Measurements from ENCODE around the gene TRRAP. TPM values are rescaled to one million over a fixed set of nuclear protein-coding genes. Genes with fewer than 3 reads are reported as not detected.
"Not testable (repeated sequence)": the region's sequence is repeated elsewhere in the genome, so short reads cannot be mapped to it uniquely, and the experiment has no call there.

TRRAP gene
- total and polyA plus RNA-seq, 2 of the 4 experiments (the other 2 are of a cell fraction), result 12.5 to 18.1 TPM

DNA sequence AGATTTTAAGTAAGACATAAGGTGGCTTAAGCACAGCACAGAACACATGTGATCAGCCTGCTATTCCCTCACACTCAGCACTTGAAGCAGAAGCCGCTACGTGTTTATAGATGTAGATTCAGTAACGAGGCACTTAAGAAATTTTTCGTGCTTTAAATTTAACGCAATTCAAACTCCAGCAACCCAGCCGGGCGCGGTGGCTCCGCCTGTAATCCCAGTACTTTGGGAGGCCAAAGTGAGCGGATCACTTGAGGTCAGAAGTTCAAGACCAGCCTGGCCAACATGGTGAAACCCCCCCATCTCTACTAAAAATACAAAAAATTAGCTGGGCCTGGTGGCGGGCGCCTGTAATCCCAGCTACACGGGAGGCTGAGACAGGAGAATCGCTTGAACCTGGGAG, 167.9 kb downstream of the TRRAP start:
- ATAC-seq (ENCODE audit: low read depth); H2BK120ac ChIP-seq (ENCODE audit: low read depth, low read length); dilution Hi-C loops (cut with HindIII; ENCODE audit: low sequenced_read_pairs, unreplicated experiment); DNase-seq; H3K27me3 ChIP-seq (ENCODE audit: control insufficient read depth, insufficient read depth, low read length); H3K9ac ChIP-seq (ENCODE audit: low read depth, low read length); H2AFZ ChIP-seq (replicated peaks; ENCODE audit: low read length, poor library complexity); H2BK20ac ChIP-seq (ENCODE audit: low read depth, low read length); H3K18ac ChIP-seq (ENCODE audit: low read depth, low read length); H3K9me3 ChIP-seq (ENCODE audit: control insufficient read depth, insufficient read depth, low read length); H3K4me1 ChIP-seq (ENCODE audit: control insufficient read depth, insufficient read depth, low read length); H2BK5ac ChIP-seq (ENCODE audit: low read depth, low read length, poor library complexity, severe bottlenecking); H3K23ac ChIP-seq (ENCODE audit: low read depth, low read length); H4K91ac ChIP-seq (ENCODE audit: insufficient read depth, low read depth, low read length); H3K9me1 ChIP-seq (ENCODE audit: insufficient read depth, low read length); H3K14ac ChIP-seq (replicated peaks; ENCODE audit: low read depth, low read length); H3K4ac ChIP-seq (ENCODE audit: low read depth, low read length); H2AK5ac ChIP-seq (ENCODE audit: low read depth, low read length); H3K27ac ChIP-seq (ENCODE audit: insufficient read depth, low read length); H3K56ac ChIP-seq (ENCODE audit: extremely low read depth, insufficient read depth, low read length); BruUV-seq (replicated peaks); H3K4me3 ChIP-seq (ENCODE audit: insufficient read depth, low read depth, low read length); in situ Hi-C loops (cut with MboI; ENCODE audit: low sequenced_read_pairs); H4K5ac ChIP-seq (ENCODE audit: low read depth, low read length); intact Hi-C loops (cut with micrococcal nuclease); POLR2A ChIA-PET (ENCODE audit: unreplicated experiment); H4K8ac ChIP-seq (ENCODE audit: low read depth in 2 of 2, low read length in 2 of 2); H2AK9ac ChIP-seq (replicated peaks; ENCODE audit: low read depth, low read length, poor library complexity); H4K20me1 ChIP-seq (ENCODE audit: insufficient read depth, low read length); H3K4me2 ChIP-seq (ENCODE audit: low read depth, low read length); H2BK15ac ChIP-seq (ENCODE audit: low read depth, low read length); CTCF ChIA-PET: not testable (repeated sequence)
- 92% methylated on average over 6 of the region's 14 CpGs; no CpG with 5 or more reads in 1 of the 2 experiments for WGBS, 2 experiments (ENCODE audit: extremely low coverage in 2 of 2, insufficient read length in 1 of 2)
- Histone ChIP-seq H3K79me1 (ENCODE audit: low read depth in 1 of 2, low read length in 2 of 2) (peaks cover 22 to 54% of the 10 kb centered on the region in 2 experiments), H3K36me3 (ENCODE audit: control insufficient read depth, insufficient read depth, low read length) (peaks cover 55% of the 10 kb centered on the region)
